GM12878 (cell line): ENCODE results near the gene LMX1A. TPM values are rescaled to one million over a fixed set of nuclear protein-coding genes. Genes with fewer than 3 reads are reported as not detected.

Experiments used
- ATF7 ChIP-seq: fragments of 450-650 bp; IDR thresholded peaks from 2 replicates; pipeline ENCODE4 v1.6.1; 2016; ENCODE audit warnings: low read depth, mild to moderate bottlenecking
- CEBPB ChIP-seq, 2 experiments: fragments of 150-350 bp in 1 of 2; IDR thresholded peaks; 2 replicates each; pipeline ENCODE4 v1.6.1; 2012 to 2014; ENCODE audit warnings: low read depth in 2 of 2, low read length in 2 of 2, borderline replicate concordance in 1 of 2, inconsistent platforms in 1 of 2
- CUX1 ChIP-seq: IDR thresholded peaks from 2 replicates; pipeline ENCODE4 v1.6.1; 2012; ENCODE audit warnings: improper control_type of control experiment, low read depth, low read length; ENCODE audit not compliant: insufficient replicate concordance
- DPF2 ChIP-seq: fragments of 450-650 bp; IDR thresholded peaks from 2 replicates; pipeline ENCODE4 v1.6.1; 2017; ENCODE audit warnings: mild to moderate bottlenecking
- ELK1 ChIP-seq: IDR thresholded peaks from 2 replicates; pipeline ENCODE4 v1.6.1; 2012; ENCODE audit warnings: low read depth, low read length, improper control_type of control experiment
- EP300 ChIP-seq, 2 experiments: fragments of 150-350 bp in 1 of 2; IDR thresholded peaks; 2 replicates each; pipeline ENCODE4 v1.6.1; 2011 to 2012; ENCODE audit warnings: low read depth in 2 of 2, low read length in 2 of 2, borderline replicate concordance in 1 of 2, improper control_type of control experiment in 1 of 2, inconsistent platforms in 1 of 2; ENCODE audit not compliant: control insufficient read depth in 1 of 2
- ETV6 ChIP-seq, 2 experiments: fragments of 450-650 bp in 1 of 2; IDR thresholded peaks in 1 of 2; conservative IDR thresholded peaks in 1 of 2; 2 replicates each; pipeline ENCODE4 v1.6.1; 2014; ENCODE audit warnings: antibody characterized with exemption in 1 of 2, borderline replicate concordance in 1 of 2, low read depth in 1 of 2, mild to moderate bottlenecking in 1 of 2, moderate library complexity in 1 of 2
- LARP7 ChIP-seq: fragments of 450-650 bp; IDR thresholded peaks from 2 replicates; pipeline ENCODE4 v1.6.1; 2017; ENCODE audit warnings: mild to moderate bottlenecking
- MLLT1 ChIP-seq: fragments of 450-650 bp; IDR thresholded peaks from 2 replicates; pipeline ENCODE4 v1.6.1; 2016; ENCODE audit warnings: mild to moderate bottlenecking
- NBN ChIP-seq: fragments of 450-650 bp; IDR thresholded peaks from 2 replicates; pipeline ENCODE4 v1.6.1; 2016
- NFYB ChIP-seq: IDR thresholded peaks from 2 replicates; pipeline ENCODE4 v1.6.1; 2011; ENCODE audit warnings: low read depth, mild to moderate bottlenecking, low read length, improper control_type of control experiment, moderate library complexity; ENCODE audit not compliant: insufficient read depth
- RAD21 ChIP-seq: IDR thresholded peaks from 2 replicates; pipeline ENCODE4 v1.6.1; 2011; ENCODE audit warnings: mild to moderate bottlenecking, low read depth, low read length, moderate library complexity; ENCODE audit not compliant: insufficient read depth
- RB1 ChIP-seq: fragments of 450-650 bp; formaldehyde crosslinking; IDR thresholded peaks from 2 replicates; pipeline ENCODE4 v1.6.1; 2017; ENCODE audit warnings: mild to moderate bottlenecking, borderline replicate concordance
- RCOR1 ChIP-seq: conservative IDR thresholded peaks from 2 replicates; pipeline ENCODE4 v1.6.1; 2012; ENCODE audit warnings: low read depth, low read length, improper control_type of control experiment
- RUNX3 ChIP-seq: IDR thresholded peaks from 2 replicates; pipeline ENCODE4 v1.6.1; 2012; ENCODE audit warnings: low read length, inconsistent platforms
- SREBF2 ChIP-seq: IDR thresholded peaks from 2 replicates; pipeline ENCODE4 v1.6.1; 2012; ENCODE audit warnings: mild to moderate bottlenecking, low read length
- SUZ12 ChIP-seq: fragments of 200-600 bp; sonication (generic); IDR thresholded peaks from one replicate; pipeline ENCODE4 v1.6.1; 2018; ENCODE audit warnings: antibody characterized with exemption, mild to moderate bottlenecking; ENCODE audit not compliant: unreplicated experiment
- TARDBP ChIP-seq: IDR thresholded peaks from 2 replicates; pipeline ENCODE4 v1.6.1; 2016; ENCODE audit warnings: borderline replicate concordance
- TCF3 ChIP-seq: IDR thresholded peaks from 2 replicates; pipeline ENCODE4 v1.6.1; 2012; ENCODE audit warnings: low read depth, mild to moderate bottlenecking, low read length, borderline replicate concordance; ENCODE audit not compliant: insufficient read depth
- YY1 ChIP-seq: IDR thresholded peaks from 2 replicates; pipeline ENCODE4 v1.6.1; 2011; ENCODE audit warnings: low read depth, mild to moderate bottlenecking, low read length
- ZNF207 ChIP-seq: fragments of 450-650 bp; IDR thresholded peaks from 2 replicates; pipeline ENCODE4 v1.6.1; 2014; ENCODE audit warnings: antibody characterized with exemption, mild to moderate bottlenecking, borderline replicate concordance
- polyA plus RNA-seq, 11 experiments: library from polyadenylated mRNA; depleted of rRNA in 4 of 11; unstranded in 6 of 11; stranded (reverse) in 5 of 11; fragments of >200 nt; fragmentation: Nextera tagmentation in 4 of 11; fragmentation: Illumina TruSeq in 1 of 11; extraction: Ambion mirVana in 4 of 11; extraction: Trizol in 1 of 11; gene quantifications; 1 replicate in 1 of 11; 2 replicates in 10 of 11; pipeline versions ENCODE4 v1.2.1 to v1.2.3, GENCODE V29; 2011 to 2016; ENCODE audit warnings: inconsistent platforms in 2 of 11, missing spikeins in 2 of 11, low read depth in 1 of 11
- total RNA-seq, 4 experiments: library from RNA; depleted of rRNA in 3 of 4; stranded (reverse); fragments of >200 nt in 3 of 4; fragmentation: Illumina TruSeq in 1 of 4; extraction: Trizol in 1 of 4; gene quantifications; 2 replicates each; pipeline versions ENCODE4 v1.2.1 to v1.2.3, GENCODE V29; 2013 to 2021

Gene LMX1A
- total and polyA plus RNA-seq, 10 of the 15 experiments (the other 5 are each of a cell fraction or from before 2014, with no cell fraction given), result not detected

DNA sequence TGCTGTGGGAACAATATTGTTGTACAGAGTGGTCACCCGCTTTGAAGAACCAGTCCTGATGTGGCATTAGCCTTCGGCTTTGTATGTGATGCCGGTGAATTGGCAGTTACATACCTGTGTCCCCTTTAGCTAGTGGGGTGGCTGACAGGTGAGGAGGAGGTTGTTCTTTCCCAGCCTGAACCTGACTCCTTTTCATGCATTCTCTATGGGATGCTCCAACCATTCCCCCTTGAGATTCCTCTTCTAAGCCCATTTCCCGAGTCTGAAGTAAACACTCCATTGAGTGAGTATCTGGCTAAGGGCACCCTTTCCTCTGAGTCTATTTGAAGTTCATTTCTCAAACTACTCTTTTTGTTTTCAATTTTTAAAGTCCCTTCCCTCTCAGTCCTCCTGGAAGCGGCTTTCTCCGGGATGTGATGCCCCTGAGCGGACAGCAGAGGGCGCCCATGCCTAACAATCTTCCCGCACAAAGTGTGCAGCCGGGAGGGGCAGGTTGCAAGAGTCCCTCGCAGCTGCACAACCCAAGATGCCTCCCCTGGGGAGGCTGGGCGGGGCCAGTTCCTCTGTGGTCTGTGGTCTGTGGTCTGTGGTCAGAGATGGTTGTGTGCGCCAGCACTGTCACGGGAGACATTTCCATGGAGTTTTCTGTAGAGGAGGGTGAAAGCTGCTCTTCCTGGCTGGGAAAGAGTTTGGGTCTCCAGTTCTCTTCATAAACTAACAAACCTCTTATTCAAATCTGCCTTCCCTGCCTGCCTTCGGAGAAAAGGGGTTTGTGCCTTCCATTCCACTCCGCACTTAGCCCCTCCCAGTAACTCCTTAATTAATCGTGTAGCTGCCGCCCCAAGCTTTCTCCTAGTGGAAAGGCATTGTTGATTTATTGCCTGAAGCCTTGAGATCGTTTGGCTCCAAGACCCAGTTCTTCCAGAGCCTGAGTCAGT lies 36.4 kb upstream of the LMX1A start (continued):
- no peak for TF ChIP-seq NFYB
- TF ChIP-seq RCOR1, result no peak
- no peak for TF ChIP-seq ETV6 (conservative IDR thresholded peaks at IDR 0.05 in 1 of 2, IDR thresholded peaks at IDR 0.05 in 1 of 2; ENCODE audit: borderline replicate concordance in 1 of 2, low read depth in 1 of 2)
- peak; percentile 50; the same call in 1 of the 2 replicates for TF ChIP-seq YY1
- no peak for TF ChIP-seq ELK1
- peak in 1 of 2 experiments; percentile 15; a peak in 2 of 4 replicates for TF ChIP-seq EP300 (IDR thresholded peaks at IDR 0.05; ENCODE audit: borderline replicate concordance in 1 of 2, control insufficient read depth in 1 of 2, low read depth in 2 of 2, low read length in 2 of 2)
- TF ChIP-seq MLLT1, result peak; percentile 99
- TF ChIP-seq DPF2, result peak; percentile 69
- peak; percentile 30; the same call in 1 of the 2 replicates for TF ChIP-seq TARDBP
- TF ChIP-seq ATF7, result no peak
- no peak for TF ChIP-seq CUX1
- peak; percentile 99 for TF ChIP-seq RUNX3
- TF ChIP-seq SREBF2, result no peak
- TF ChIP-seq CEBPB (IDR thresholded peaks at IDR 0.05; ENCODE audit: borderline replicate concordance in 1 of 2, low read depth in 2 of 2, low read length in 2 of 2), result no peak; a peak in 1 of 4 replicates
- no peak for TF ChIP-seq LARP7
- peak; percentile 79 for TF ChIP-seq TCF3
- TF ChIP-seq ZNF207, result no peak
- peak; percentile 34; the same call in 1 of the 2 replicates for TF ChIP-seq NBN
- peak; percentile 88 for TF ChIP-seq RAD21
- TF ChIP-seq SUZ12, result no peak
- TF ChIP-seq RB1, result no peak
